Skeletal muscle cell (primary cell): Measurements from ENCODE around the gene CFAP298.
A peak's percentile ranks its signal among the peaks of the same experiment; 100 is the strongest.

Source experiments
- DNase-seq: peaks from one replicate; pipeline ENCODE4 v3.0.0-alpha.2; 2010; ENCODE audit warnings: low read depth
- H3K4me3 ChIP-seq: 2 replicates; pipeline ENCODE4 v1.5.1; 2011; ENCODE audit warnings: low read depth, mild to moderate bottlenecking, control low read depth, low read length, moderate library complexity

The CFAP298 gene

GRCh38 chr21:32602099-32602498 lies 10.1 kb downstream of the CFAP298 start:
- no peak for DNase-seq

GRCh38 chr21:32599526-32599925 lies 12.7 kb downstream of the CFAP298 start:
- no peak for DNase-seq

More at GRCh38 chr21:32602099-32602498, 10.1 kb downstream of the CFAP298 start:
- H3K4me3 ChIP-seq = no peak overlapping the region

GRCh38 chr21:32599091-32599490 lies 13.1 kb downstream of the CFAP298 start:
- H3K4me3 ChIP-seq = no peak overlapping the region
- no peak for DNase-seq

More at GRCh38 chr21:32599526-32599925, 12.7 kb downstream of the CFAP298 start:
- no peak overlapping the region for H3K4me3 ChIP-seq

- peak; percentile 45 for DNase-seq
- no peak overlapping the region for H3K4me3 ChIP-seq
These were observed 15.0 kb downstream of the CFAP298 start for GRCh38 chr21:32597205-32597604.

- DNase-seq = no peak
- H3K4me3 ChIP-seq = no peak overlapping the region
These were observed 16.7 kb downstream of the CFAP298 start for GRCh38 chr21:32595431-32595830.

- DNase-seq = no peak
- H3K4me3 ChIP-seq = no peak overlapping the region
These were observed 18.5 kb downstream of the CFAP298 start for GRCh38 chr21:32593690-32594089.

GRCh38 chr21:32592929-32593502 lies 19.2 kb downstream of the CFAP298 start:
- H3K4me3 ChIP-seq = no peak overlapping the region

GRCh38 chr21:32590130-32590529 lies 22.0 kb downstream of the CFAP298 start:
- H3K4me3 ChIP-seq = no peak overlapping the region
- DNase-seq = no peak

More at GRCh38 chr21:32592929-32593502, 19.2 kb downstream of the CFAP298 start:
- DNase-seq = no peak

GRCh38 chr21:32587651-32588050 lies 24.5 kb downstream of the CFAP298 start:
- H3K4me3 ChIP-seq = no peak overlapping the region
- DNase-seq = no peak

GRCh38 chr21:32587120-32587519 lies 25.1 kb downstream of the CFAP298 start:
- no peak for DNase-seq
- H3K4me3 ChIP-seq = no peak overlapping the region

- H3K4me3 ChIP-seq = no peak overlapping the region
- no peak for DNase-seq
These were observed 26.2 kb downstream of the CFAP298 start for GRCh38 chr21:32585970-32586369.

GRCh38 chr21:32585042-32585710 lies 27.0 kb downstream of the CFAP298 start, which contains the start of gene TCP10L:
TCP10L (minus strand) TSS chr21:32585523; CDS start chr21:32584304, 1,219 bp downstream.
- DNase-seq = no peak

GRCh38 chr21:32584472-32584871 lies 27.7 kb downstream of the CFAP298 start:
- DNase-seq = no peak
- no peak overlapping the region for H3K4me3 ChIP-seq

More at GRCh38 chr21:32585042-32585710, 27.0 kb downstream of the CFAP298 start, which contains the start of gene TCP10L:
- H3K4me3 ChIP-seq = no peak within 1 kb of the TSS

- H3K4me3 ChIP-seq = no peak overlapping the region
These were observed 30.4 kb downstream of the CFAP298 start for GRCh38 chr21:32581732-32582131.

GRCh38 chr21:32580949-32581348 lies 31.2 kb downstream of the CFAP298 start:
- H3K4me3 ChIP-seq = no peak overlapping the region
- no peak for DNase-seq

More at GRCh38 chr21:32581732-32582131, 30.4 kb downstream of the CFAP298 start:
- DNase-seq = no peak

GRCh38 chr21:32578107-32578691 lies 34.0 kb downstream of the CFAP298 start:
- H3K4me3 ChIP-seq = no peak overlapping the region
- DNase-seq = no peak

- no peak overlapping the region for H3K4me3 ChIP-seq
- no peak for DNase-seq
These were observed 36.2 kb downstream of the CFAP298 start for GRCh38 chr21:32576011-32576410.

GRCh38 chr21:32574946-32575925 lies 36.9 kb downstream of the CFAP298 start:
- no peak overlapping the region for H3K4me3 ChIP-seq
- no peak for DNase-seq
